K562 (cell line): ENCODE measurements around the gene KRR1. TPM values are rescaled to one million over a fixed set of nuclear protein-coding genes. Genes with fewer than 3 reads are reported as not detected.

ENCODE experiments used
- BMI1 ChIP-seq: fragments of 150-350 bp; IDR thresholded peaks from 2 replicates; pipeline ENCODE4 v1.6.1; 2014; ENCODE audit warnings: low read length
- COPS2 ChIP-seq: fragments of 450-650 bp; conservative IDR thresholded peaks from 2 replicates; pipeline ENCODE4 v1.6.1; 2016; ENCODE audit warnings: mild to moderate bottlenecking, moderate library complexity
- EGR1 ChIP-seq: fragments of 450-650 bp; conservative IDR thresholded peaks from 2 replicates; pipeline ENCODE4 v1.6.1; 2017; ENCODE audit warnings: mild to moderate bottlenecking
- FOXK2 ChIP-seq, 2 experiments: fragments of 450-650 bp; IDR thresholded peaks in 1 of 2; conservative IDR thresholded peaks in 1 of 2; 2 replicates each; pipeline ENCODE4 v1.6.1; 2016; ENCODE audit warnings: low read depth in 2 of 2, mild to moderate bottlenecking in 1 of 2
- ILK ChIP-seq: fragments of 450-650 bp; IDR thresholded peaks from 2 replicates; pipeline ENCODE4 v1.6.1; 2016; ENCODE audit warnings: missing genetic modification characterization, low read depth, mild to moderate bottlenecking, missing compliant biosample characterization, moderate library complexity, borderline replicate concordance
- MAFG ChIP-seq: fragments of 450-650 bp; conservative IDR thresholded peaks from 2 replicates; pipeline ENCODE4 v1.6.1; 2016; ENCODE audit warnings: missing genetic modification characterization, missing compliant biosample characterization
- PHTF2 ChIP-seq: fragments of 250-450 bp; sonication (Bioruptor Pico); IDR thresholded peaks from 2 replicates; pipeline ENCODE4 v1.5.0; 2021; ENCODE audit warnings: mild to moderate bottlenecking
- RBM17 ChIP-seq: fragments of 200-400 bp; formaldehyde crosslinking; IDR thresholded peaks from 2 replicates; pipeline ENCODE4 v1.6.1; 2017; ENCODE audit warnings: low read depth, mild to moderate bottlenecking, low read length, borderline replicate concordance
- RBM22 ChIP-seq: fragments of 200-400 bp; formaldehyde crosslinking; IDR thresholded peaks from 2 replicates; pipeline ENCODE4 v1.6.1; 2018; ENCODE audit warnings: low read length, low read depth; ENCODE audit not compliant: poor library complexity, severe bottlenecking
- ZBED1 ChIP-seq: IDR thresholded peaks from 2 replicates; pipeline ENCODE4 v1.6.1; 2014
- ZBTB34 ChIP-seq: fragments of 250-450 bp; sonication (Bioruptor Pico); IDR thresholded peaks from 2 replicates; pipeline ENCODE4 v1.8.0; 2021; ENCODE audit warnings: mild to moderate bottlenecking, moderate library complexity
- ZNF146 ChIP-seq: IDR thresholded peaks from one replicate; pipeline ENCODE4 v1.6.1; 2018; ENCODE audit warnings: missing compliant biosample characterization; ENCODE audit not compliant: unreplicated experiment
- ZNF518B ChIP-seq: fragments of 250-450 bp; sonication (Bioruptor Pico); IDR thresholded peaks from 2 replicates; pipeline ENCODE4 v1.5.0; 2021; ENCODE audit warnings: mild to moderate bottlenecking, moderate library complexity
- polyA plus RNA-seq, 8 experiments: library from polyadenylated mRNA; depleted of rRNA in 4 of 8; stranded (reverse) in 5 of 8; unstranded in 3 of 8; fragments of >200 nt; fragmentation: Nextera tagmentation in 2 of 8; fragmentation: Illumina TruSeq in 1 of 8; extraction: Ambion mirVana in 2 of 8; extraction: Trizol in 1 of 8; gene quantifications; 2 replicates each; pipeline versions ENCODE4 v1.2.1 to v1.2.3, GENCODE V29; 2011 to 2014; ENCODE audit warnings: inconsistent platforms in 1 of 8, missing spikeins in 1 of 8
- total RNA-seq, 7 experiments: library from RNA; depleted of rRNA in 6 of 7; stranded (reverse); fragments of >200 nt in 6 of 7; fragmentation: Illumina TruSeq in 2 of 7; extraction: Trizol in 2 of 7; gene quantifications; 2 replicates each; pipeline versions ENCODE4 v1.2.1 to v1.2.3, GENCODE V29; 2011 to 2021; ENCODE audit warnings: low replicate concordance in 1 of 7
- TF ChIP-seq, protein P1 (sequence below): fragments of 450-650 bp; IDR thresholded peaks from 2 replicates; pipeline ENCODE4 v1.6.1; 2017; ENCODE audit warnings: antibody characterized with exemption, mild to moderate bottlenecking
- TF ChIP-seq, protein P2 (sequence below): fragments of 450-650 bp; IDR thresholded peaks from 2 replicates; pipeline ENCODE4 v1.6.1; 2018; ENCODE audit warnings: mild to moderate bottlenecking, low read depth; ENCODE audit not compliant: partially characterized antibody

Gene KRR1
- total and polyA plus RNA-seq, 9 of the 15 experiments (the other 6 are each of a cell fraction or from before 2014, with no cell fraction given): 42.6 to 102 (median 61.0) TPM

- TF ChIP-seq, protein P1, sequence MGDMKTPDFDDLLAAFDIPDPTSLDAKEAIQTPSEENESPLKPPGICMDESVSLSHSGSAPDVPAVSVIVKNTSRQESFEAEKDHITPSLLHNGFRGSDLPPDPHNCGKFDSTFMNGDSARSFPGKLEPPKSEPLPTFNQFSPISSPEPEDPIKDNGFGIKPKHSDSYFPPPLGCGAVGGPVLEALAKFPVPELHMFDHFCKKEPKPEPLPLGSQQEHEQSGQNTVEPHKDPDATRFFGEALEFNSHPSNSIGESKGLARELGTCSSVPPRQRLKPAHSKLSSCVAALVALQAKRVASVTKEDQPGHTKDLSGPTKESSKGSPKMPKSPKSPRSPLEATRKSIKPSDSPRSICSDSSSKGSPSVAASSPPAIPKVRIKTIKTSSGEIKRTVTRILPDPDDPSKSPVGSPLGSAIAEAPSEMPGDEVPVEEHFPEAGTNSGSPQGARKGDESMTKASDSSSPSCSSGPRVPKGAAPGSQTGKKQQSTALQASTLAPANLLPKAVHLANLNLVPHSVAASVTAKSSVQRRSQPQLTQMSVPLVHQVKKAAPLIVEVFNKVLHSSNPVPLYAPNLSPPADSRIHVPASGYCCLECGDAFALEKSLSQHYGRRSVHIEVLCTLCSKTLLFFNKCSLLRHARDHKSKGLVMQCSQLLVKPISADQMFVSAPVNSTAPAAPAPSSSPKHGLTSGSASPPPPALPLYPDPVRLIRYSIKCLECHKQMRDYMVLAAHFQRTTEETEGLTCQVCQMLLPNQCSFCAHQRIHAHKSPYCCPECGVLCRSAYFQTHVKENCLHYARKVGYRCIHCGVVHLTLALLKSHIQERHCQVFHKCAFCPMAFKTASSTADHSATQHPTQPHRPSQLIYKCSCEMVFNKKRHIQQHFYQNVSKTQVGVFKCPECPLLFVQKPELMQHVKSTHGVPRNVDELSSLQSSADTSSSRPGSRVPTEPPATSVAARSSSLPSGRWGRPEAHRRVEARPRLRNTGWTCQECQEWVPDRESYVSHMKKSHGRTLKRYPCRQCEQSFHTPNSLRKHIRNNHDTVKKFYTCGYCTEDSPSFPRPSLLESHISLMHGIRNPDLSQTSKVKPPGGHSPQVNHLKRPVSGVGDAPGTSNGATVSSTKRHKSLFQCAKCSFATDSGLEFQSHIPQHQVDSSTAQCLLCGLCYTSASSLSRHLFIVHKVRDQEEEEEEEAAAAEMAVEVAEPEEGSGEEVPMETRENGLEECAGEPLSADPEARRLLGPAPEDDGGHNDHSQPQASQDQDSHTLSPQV: peak; percentile 93
- TF ChIP-seq ZNF518B (CRISPR knock-in tag): no peak
- 0 out of 4 replicates have a peak, but pooled peaks of 1 of the 2 experiments have one; percentile 11 for TF ChIP-seq FOXK2 (conservative IDR thresholded peaks at IDR 0.05 in 1 of 2, IDR thresholded peaks at IDR 0.05 in 1 of 2; ENCODE audit: low read depth in 2 of 2)
- peak; percentile 44; the same call in 1 of the 2 replicates for TF ChIP-seq ZBED1
- TF ChIP-seq RBM17: no peak
- TF ChIP-seq RBM22: no peak
- TF ChIP-seq PHTF2: no peak
- TF ChIP-seq COPS2: no peak
- TF ChIP-seq ILK (tag): no peak
- TF ChIP-seq ZBTB34 (CRISPR knock-in tag): no peak
- TF ChIP-seq, protein P2, sequence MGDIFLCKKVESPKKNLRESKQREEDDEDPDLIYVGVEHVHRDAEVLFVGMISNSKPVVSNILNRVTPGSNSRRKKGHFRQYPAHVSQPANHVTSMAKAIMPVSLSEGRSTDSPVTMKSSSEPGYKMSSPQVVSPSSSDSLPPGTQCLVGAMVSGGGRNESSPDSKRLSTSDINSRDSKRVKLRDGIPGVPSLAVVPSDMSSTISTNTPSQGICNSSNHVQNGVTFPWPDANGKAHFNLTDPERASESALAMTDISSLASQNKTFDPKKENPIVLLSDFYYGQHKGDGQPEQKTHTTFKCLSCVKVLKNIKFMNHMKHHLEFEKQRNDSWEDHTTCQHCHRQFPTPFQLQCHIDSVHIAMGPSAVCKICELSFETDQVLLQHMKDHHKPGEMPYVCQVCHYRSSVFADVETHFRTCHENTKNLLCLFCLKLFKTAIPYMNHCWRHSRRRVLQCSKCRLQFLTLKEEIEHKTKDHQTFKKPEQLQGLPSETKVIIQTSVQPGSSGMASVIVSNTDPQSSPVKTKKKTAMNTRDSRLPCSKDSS: no peak
- TF ChIP-seq ZNF146 (CRISPR knock-in tag): no peak
- no peak for TF ChIP-seq MAFG
- TF ChIP-seq EGR1: peak; percentile 61
- no peak for TF ChIP-seq BMI1
These were observed at the start of gene KRR1 (continued) for GRCh38 chr12:75511116-75512048.
